Measurements from ENCODE around the gene GMDS. TPM values are rescaled to one million over a fixed set of nuclear protein-coding genes. Genes with fewer than 3 reads are reported as not detected.

GMDS gene
- total RNA-seq, 1 donor from 2014 or later, result 27.0 TPM

- Histone ChIP-seq H3K36me3 (ENCODE audit: control insufficient read depth, insufficient read depth, low read length) (no peaks in the 10 kb centered on the region), H3K4me3 (ENCODE audit: low read depth, low read length) (peak overlapping the region; percentile 59), H3K27me3 (ENCODE audit: control insufficient read depth, insufficient read depth, low read length) (peaks cover 5% of the 10 kb centered on the region)
- no peak for TF ChIP-seq CTCF (IDR thresholded peaks at IDR 0.05; ENCODE audit: insufficient read depth, low read length, poor library complexity, severe bottlenecking)
- no peak for DNase-seq (ENCODE audit: low read depth)
Measured at GRCh38 chr6:1624851-1625781, 620.3 kb downstream of the GMDS start.

DNA sequence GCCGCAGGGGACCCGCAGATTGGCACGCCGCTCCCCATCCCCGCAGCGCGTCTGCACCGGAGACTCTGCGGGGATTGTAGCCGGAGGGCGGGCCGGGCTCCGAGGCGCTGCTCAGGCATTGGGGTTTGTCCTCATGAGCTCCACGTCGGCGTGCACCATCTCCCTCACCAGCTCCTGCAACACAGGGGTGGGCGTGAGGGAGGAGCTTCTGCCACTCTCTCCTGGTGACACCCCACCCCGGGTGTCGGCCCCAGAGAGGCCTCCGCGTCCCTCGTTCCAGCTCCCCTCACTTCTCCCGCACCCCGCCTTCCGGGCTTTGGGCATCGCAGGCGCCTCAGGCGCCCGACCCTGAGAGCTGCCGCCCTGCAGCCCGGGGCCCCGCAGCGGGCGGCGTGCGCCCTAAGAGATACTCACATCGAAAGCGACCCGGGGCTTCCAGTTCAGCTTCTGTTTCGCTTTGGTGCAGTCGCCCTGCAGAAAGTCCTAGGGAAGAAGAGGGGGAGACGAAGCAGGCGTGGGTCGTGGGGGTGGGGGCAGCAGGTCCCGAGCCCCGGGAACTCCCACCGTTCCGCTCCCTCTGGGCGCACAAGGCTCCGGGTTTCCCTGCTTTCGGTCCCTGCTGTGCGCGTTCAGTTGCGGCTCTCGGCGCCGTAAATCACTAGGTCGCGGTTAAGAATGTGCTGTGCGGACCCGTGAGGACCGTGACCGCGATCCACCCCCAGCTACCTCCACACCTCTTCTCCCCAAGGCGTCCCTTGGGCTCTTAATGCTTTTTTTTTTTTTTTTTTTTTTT is 621.2 kb downstream of the GMDS start:
- H3K4me3 ChIP-seq (ENCODE audit: low read depth, low read length), result peak overlapping the region; percentile 59
- H3K36me3 ChIP-seq (ENCODE audit: control insufficient read depth, insufficient read depth, low read length), result no peaks in the 10 kb centered on the region
- peaks cover 5% of the 10 kb centered on the region for H3K27me3 ChIP-seq (ENCODE audit: control insufficient read depth, insufficient read depth, low read length)
- DNase-seq (ENCODE audit: low read depth), result no peak
- TF ChIP-seq CTCF (IDR thresholded peaks at IDR 0.05; ENCODE audit: insufficient read depth, low read length, poor library complexity, severe bottlenecking), result no peak

DNA sequence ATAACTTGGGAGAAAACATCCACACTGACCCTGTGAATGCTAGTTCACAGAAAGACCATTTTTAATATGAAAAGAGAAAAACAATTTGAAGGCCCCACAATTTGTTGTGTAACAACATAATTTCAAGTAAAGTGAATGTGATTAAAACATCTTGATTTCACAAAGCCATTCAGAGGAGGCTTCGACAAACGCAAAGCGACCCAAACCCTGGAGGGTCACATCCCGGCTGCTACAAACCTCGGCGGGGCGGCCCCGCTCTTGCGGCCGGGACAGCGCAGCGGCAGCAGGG is 621.7 kb downstream of the GMDS start:
- H3K27me3 ChIP-seq (ENCODE audit: control insufficient read depth, insufficient read depth, low read length), result peaks cover 5% of the 10 kb centered on the region
- H3K36me3 ChIP-seq (ENCODE audit: control insufficient read depth, insufficient read depth, low read length), result no peaks in the 10 kb centered on the region
- DNase-seq (ENCODE audit: low read depth), result no peak
- TF ChIP-seq CTCF (IDR thresholded peaks at IDR 0.05; ENCODE audit: insufficient read depth, low read length, poor library complexity, severe bottlenecking), result no peak
- peak overlapping the region; percentile 59 for H3K4me3 ChIP-seq (ENCODE audit: low read depth, low read length)

DNA sequence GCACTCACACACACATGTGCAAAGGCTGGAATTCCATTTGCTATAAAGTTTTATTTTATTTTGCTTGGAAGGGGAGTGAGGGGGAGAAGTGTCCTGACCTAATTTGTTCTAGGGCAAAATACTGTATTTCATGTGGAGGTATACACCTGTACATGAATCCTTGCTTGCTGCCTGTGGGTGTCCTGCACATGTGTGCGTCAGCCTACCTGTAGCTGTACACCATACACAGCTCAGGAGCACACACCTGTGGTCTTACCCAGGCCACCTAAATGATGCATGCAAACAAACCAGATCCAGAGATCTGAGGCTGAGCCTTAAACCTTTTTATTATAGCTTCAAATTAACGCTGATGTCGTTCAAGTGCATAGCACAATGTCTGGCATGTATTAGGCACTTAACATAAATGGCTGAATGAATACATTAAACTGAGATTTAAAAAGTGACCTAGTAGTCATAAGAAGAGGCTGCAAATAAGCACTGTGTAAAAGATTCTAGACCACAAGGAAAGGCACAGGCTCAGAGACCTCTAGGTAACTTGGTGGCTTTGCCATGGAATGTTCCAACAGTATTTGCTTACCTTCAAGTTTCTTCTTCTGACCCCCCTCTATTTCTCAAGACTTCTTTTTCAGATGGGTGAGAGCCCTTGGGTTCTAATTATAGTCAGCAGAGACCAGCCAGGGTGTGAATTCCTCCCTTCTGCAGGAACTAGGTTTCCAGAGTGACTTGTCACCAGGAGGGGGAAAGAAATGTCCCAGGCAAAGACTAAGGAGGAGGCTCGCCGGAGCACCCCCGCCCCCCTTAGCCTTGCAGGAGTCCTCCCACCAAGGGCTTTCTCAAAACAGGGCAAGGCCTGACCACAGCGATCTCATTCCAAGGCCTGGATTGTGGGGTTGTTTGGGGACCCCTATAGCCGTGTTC is 622.3 kb downstream of the GMDS start:
- peaks cover 5% of the 10 kb centered on the region for H3K27me3 ChIP-seq (ENCODE audit: control insufficient read depth, insufficient read depth, low read length)
- no peak for TF ChIP-seq CTCF (IDR thresholded peaks at IDR 0.05; ENCODE audit: insufficient read depth, low read length, poor library complexity, severe bottlenecking)
- no peak for DNase-seq (ENCODE audit: low read depth)
- H3K36me3 ChIP-seq (ENCODE audit: control insufficient read depth, insufficient read depth, low read length), result no peaks in the 10 kb centered on the region
- H3K4me3 ChIP-seq (ENCODE audit: low read depth, low read length), result peak overlapping the region; percentile 59

DNA sequence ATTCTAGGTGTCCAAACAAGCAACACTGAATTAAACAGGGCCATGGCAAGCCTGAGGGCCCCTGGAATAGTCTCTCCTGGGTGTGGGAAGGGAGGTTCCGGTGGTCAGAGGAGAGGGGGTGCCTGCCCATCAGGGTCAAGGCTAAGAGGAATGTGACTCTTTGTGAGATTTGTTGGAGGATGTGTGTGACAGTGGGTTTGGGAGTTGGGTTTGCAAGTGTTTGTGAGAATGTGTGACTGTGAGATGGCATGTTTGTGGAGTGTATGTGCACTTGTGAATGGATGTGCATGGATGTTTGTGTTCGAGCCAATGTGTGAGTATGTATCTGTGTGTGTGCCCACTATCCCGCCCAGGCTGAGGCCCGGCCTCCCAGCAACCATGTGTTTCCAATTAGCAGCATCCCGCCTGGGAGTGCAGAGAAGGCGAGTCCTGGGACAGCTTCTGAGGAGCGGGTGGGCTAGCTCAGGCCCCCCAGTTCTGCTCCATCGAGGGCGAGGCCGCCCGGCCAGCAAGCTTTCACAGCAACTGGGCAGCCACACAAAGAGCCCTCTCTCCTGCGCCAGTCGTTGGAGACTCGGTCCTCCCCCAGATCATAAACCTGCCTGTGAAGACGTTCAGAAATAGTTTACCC is 623.1 kb downstream of the GMDS start:
- Histone ChIP-seq H3K27me3 (ENCODE audit: control insufficient read depth, insufficient read depth, low read length) (peaks cover 5% of the 10 kb centered on the region), H3K4me3 (ENCODE audit: low read depth, low read length) (no peak overlapping the region), H3K36me3 (ENCODE audit: control insufficient read depth, insufficient read depth, low read length) (no peaks in the 10 kb centered on the region)
- no peak for TF ChIP-seq CTCF (IDR thresholded peaks at IDR 0.05; ENCODE audit: insufficient read depth, low read length, poor library complexity, severe bottlenecking)
- no peak for DNase-seq (ENCODE audit: low read depth)

All from kidney epithelial cell (primary cell).